Measurements from ENCODE around the gene EXT2. TPM values are rescaled to one million over a fixed set of nuclear protein-coding genes. Genes with fewer than 3 reads are reported as not detected.

The EXT2 gene
- total and polyA plus RNA-seq, 4 donors = 18.0 to 95.3 (median 45.9) TPM

- H3K27me3 ChIP-seq (ENCODE audit: control insufficient read depth in 3 of 3, insufficient read depth in 3 of 3, low read length in 2 of 3) = no peaks in the 10 kb centered on the region
- no peaks in the 10 kb centered on the region for H3K9me3 ChIP-seq (ENCODE audit: control insufficient read depth in 4 of 4, insufficient read depth in 3 of 4, low read length in 3 of 4)
- no peaks in the 10 kb centered on the region for H3K4me1 ChIP-seq (ENCODE audit: control insufficient read depth in 5 of 5, insufficient read depth in 5 of 5, low read length in 5 of 5)
- H3K36me3 ChIP-seq (ENCODE audit: control insufficient read depth in 4 of 4, insufficient read depth in 4 of 4, low read length in 4 of 4) = peaks cover 0 to 11% (median 5%) of the 10 kb centered on the region in 4 donors
- no peak overlapping the region for H3K27ac ChIP-seq (ENCODE audit: low read depth in 1 of 2, low read length in 1 of 2)
- H3K9ac ChIP-seq (ENCODE audit: insufficient read depth in 1 of 2, low read length in 2 of 2) = no peak overlapping the region
- ATAC-seq (ENCODE audit: insufficient read depth, low FRiP score) (no peak), DNase-seq (no peak)
- WGBS, 2 donors = 98 to 100% methylated on average over 1 of the region's 1 CpG
- no peak overlapping the region for H3K4me3 ChIP-seq
- TF ChIP-seq, protein P1, sequence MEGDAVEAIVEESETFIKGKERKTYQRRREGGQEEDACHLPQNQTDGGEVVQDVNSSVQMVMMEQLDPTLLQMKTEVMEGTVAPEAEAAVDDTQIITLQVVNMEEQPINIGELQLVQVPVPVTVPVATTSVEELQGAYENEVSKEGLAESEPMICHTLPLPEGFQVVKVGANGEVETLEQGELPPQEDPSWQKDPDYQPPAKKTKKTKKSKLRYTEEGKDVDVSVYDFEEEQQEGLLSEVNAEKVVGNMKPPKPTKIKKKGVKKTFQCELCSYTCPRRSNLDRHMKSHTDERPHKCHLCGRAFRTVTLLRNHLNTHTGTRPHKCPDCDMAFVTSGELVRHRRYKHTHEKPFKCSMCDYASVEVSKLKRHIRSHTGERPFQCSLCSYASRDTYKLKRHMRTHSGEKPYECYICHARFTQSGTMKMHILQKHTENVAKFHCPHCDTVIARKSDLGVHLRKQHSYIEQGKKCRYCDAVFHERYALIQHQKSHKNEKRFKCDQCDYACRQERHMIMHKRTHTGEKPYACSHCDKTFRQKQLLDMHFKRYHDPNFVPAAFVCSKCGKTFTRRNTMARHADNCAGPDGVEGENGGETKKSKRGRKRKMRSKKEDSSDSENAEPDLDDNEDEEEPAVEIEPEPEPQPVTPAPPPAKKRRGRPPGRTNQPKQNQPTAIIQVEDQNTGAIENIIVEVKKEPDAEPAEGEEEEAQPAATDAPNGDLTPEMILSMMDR (IDR thresholded peaks at IDR 0.05; ENCODE audit: control extremely low read depth, extremely low read depth) = no peak
Measured at GRCh38 chr11:44085330-44085729, 10.1 kb upstream of the EXT2 start.

DNA sequence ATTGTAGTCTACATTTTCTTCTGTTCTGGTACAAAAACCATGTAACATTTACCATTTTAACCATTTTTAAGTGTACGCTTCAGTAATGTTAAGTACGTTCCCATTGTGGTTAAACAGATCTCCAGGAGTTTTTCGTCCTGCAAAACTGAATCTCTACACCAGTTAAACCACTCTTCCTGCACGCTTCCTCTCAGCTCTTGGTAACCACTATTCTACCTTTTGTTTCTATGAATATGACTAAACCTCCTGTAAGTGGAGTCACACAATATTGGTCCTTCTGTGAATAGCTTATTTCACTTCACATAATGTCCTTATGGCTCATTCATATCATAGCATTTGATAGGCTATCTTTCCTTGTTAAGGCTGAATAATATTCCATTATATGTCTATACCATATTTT, 7.1 kb upstream of the EXT2 start:
- 35 to 79% methylated on average over 4 of the region's 4 CpGs for WGBS, 2 donors
- TF ChIP-seq, protein P1 (IDR thresholded peaks at IDR 0.05; ENCODE audit: control extremely low read depth, extremely low read depth) = no peak
- Histone ChIP-seq H3K9ac (ENCODE audit: insufficient read depth in 1 of 2, low read length in 2 of 2) (no peak overlapping the region), H3K36me3 (ENCODE audit: control insufficient read depth in 4 of 4, insufficient read depth in 4 of 4, low read length in 4 of 4) (peaks cover 0 to 4% (median under 1%) of the 10 kb centered on the region in 4 donors), H3K27ac (ENCODE audit: low read depth in 1 of 2, low read length in 1 of 2) (no peak overlapping the region), H3K27me3 (ENCODE audit: control insufficient read depth in 3 of 3, insufficient read depth in 3 of 3, low read length in 2 of 3) (no peaks in the 10 kb centered on the region), H3K9me3 (ENCODE audit: control insufficient read depth in 4 of 4, insufficient read depth in 3 of 4, low read length in 3 of 4) (no peaks in the 10 kb centered on the region), H3K4me1 (ENCODE audit: control insufficient read depth in 5 of 5, insufficient read depth in 5 of 5, low read length in 5 of 5) (no peaks in the 10 kb centered on the region), H3K4me3 (no peak overlapping the region)
- ATAC-seq (ENCODE audit: insufficient read depth, low FRiP score) (no peak), DNase-seq (no peak)

GRCh38 chr11:44088871-44089270, 6.6 kb upstream of the EXT2 start:
- Histone ChIP-seq H3K27me3 (ENCODE audit: control insufficient read depth in 3 of 3, insufficient read depth in 3 of 3, low read length in 2 of 3) (no peaks in the 10 kb centered on the region), H3K9me3 (ENCODE audit: control insufficient read depth in 4 of 4, insufficient read depth in 3 of 4, low read length in 3 of 4) (no peaks in the 10 kb centered on the region), H3K27ac (ENCODE audit: low read depth in 1 of 2, low read length in 1 of 2) (no peak overlapping the region), H3K9ac (ENCODE audit: insufficient read depth in 1 of 2, low read length in 2 of 2) (no peak overlapping the region), H3K4me1 (ENCODE audit: control insufficient read depth in 5 of 5, insufficient read depth in 5 of 5, low read length in 5 of 5) (no peaks in the 10 kb centered on the region), H3K4me3 (no peak overlapping the region), H3K36me3 (ENCODE audit: control insufficient read depth in 4 of 4, insufficient read depth in 4 of 4, low read length in 4 of 4) (peaks cover 0 to 2% (median 0%) of the 10 kb centered on the region in 4 donors)
- 88 to 91% methylated on average over 4 of the region's 4 CpGs for WGBS, 2 donors
- DNase-seq (no peak), ATAC-seq (ENCODE audit: insufficient read depth, low FRiP score) (no peak)
- TF ChIP-seq, protein P1 (IDR thresholded peaks at IDR 0.05; ENCODE audit: control extremely low read depth, extremely low read depth) = no peak

GRCh38 chr11:44090539-44090938, 4.9 kb upstream of the EXT2 start:
- Histone ChIP-seq H3K27me3 (ENCODE audit: control insufficient read depth in 3 of 3, insufficient read depth in 3 of 3, low read length in 2 of 3) (no peaks in the 10 kb centered on the region), H3K4me1 (ENCODE audit: control insufficient read depth in 5 of 5, insufficient read depth in 5 of 5, low read length in 5 of 5) (peaks cover 0 to 4% (median 0%) of the 10 kb centered on the region in 5 donors), H3K36me3 (ENCODE audit: control insufficient read depth in 4 of 4, insufficient read depth in 4 of 4, low read length in 4 of 4) (peaks cover 0 to 2% (median 0%) of the 10 kb centered on the region in 4 donors), H3K9ac (ENCODE audit: insufficient read depth in 1 of 2, low read length in 2 of 2) (no peak overlapping the region), H3K4me3 (no peak overlapping the region), H3K27ac (ENCODE audit: low read depth in 1 of 2, low read length in 1 of 2) (no peak overlapping the region), H3K9me3 (ENCODE audit: control insufficient read depth in 4 of 4, insufficient read depth in 3 of 4, low read length in 3 of 4) (no peaks in the 10 kb centered on the region)
- no peak for DNase-seq
- TF ChIP-seq, protein P1 (IDR thresholded peaks at IDR 0.05; ENCODE audit: control extremely low read depth, extremely low read depth) = no peak
- 75 to 86% methylated on average over 1 of the region's 1 CpG for WGBS, 2 donors
- ATAC-seq (ENCODE audit: insufficient read depth, low FRiP score) = no peak
